Islet precursor cell (in vitro differentiated cells): ENCODE measurements around the gene KCNK10.

Source experiments
- DNase-seq: peaks from one replicate; pipeline ENCODE4 v3.0.0-alpha.2; 2018

Gene KCNK10

GRCh38 chr14:88166616-88167015 lies 156.5 kb downstream of the KCNK10 start:
- DNase-seq: peak; percentile 85

GRCh38 chr14:88164906-88165534 lies 158.0 kb downstream of the KCNK10 start:
- DNase-seq: no peak

- no peak for DNase-seq
Measured at GRCh38 chr14:88163731-88164255, 159.3 kb downstream of the KCNK10 start.

- no peak for DNase-seq
Measured at GRCh38 chr14:88156127-88156526, 166.9 kb downstream of the KCNK10 start.

DNA sequence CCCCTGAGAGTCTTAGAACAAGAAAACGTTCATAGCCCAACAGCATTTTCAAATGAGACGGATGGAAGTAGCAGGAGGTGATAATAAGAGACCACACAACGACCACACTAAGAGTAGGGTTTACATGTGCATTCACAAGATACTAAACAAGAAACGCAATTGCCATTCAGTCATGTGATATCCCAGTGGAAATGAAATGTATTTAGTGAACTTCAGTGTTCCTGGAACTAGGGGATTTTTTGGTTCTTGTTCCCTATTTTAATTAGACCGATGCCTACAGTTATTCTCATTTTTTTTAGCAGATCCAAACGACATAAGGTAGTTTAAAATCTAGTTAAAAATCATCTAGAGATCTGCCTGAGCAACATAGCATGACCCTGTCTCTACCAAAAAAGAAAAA lies 168.1 kb downstream of the KCNK10 start:
- DNase-seq: no peak

GRCh38 chr14:88154321-88154720 lies 168.7 kb downstream of the KCNK10 start:
- no peak for DNase-seq

DNA sequence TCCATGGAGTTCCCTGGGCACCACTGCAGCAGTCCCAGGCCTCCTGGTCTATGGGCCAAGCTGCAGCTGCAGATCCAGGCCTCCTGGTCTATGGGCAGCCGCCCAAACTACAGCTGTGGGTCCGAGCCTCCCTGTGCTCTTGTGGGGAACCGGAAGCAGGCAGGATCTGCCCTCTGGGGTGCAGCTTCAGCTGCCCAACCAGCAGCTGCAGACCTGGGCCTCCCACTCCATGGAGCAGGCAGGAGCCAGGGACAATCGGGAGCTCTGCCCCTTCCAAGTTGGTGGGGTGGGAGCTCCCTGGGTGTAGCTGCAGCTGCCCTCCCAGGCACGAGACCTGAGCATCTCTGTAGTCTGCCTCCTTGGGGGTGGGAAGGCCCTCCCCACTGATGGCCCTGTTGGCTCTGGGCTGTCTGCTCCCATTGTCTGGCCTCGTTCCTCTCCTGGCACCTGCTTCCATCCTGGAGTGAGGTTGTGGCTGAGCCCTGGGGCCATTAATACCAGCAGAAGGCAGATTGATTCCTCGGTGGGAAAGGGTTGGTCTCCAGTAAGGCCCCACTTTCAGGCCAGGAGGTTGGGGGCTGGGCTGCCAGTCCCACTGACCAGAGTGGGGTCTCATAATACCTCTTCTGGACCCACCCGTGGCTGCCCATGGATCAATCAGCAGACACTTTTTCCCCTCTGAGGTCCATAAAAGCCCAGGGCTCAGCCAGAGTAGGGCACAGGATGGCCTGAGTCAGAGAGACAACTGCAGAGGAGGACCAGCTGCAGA lies 176.0 kb downstream of the KCNK10 start:
- DNase-seq: no peak

DNA sequence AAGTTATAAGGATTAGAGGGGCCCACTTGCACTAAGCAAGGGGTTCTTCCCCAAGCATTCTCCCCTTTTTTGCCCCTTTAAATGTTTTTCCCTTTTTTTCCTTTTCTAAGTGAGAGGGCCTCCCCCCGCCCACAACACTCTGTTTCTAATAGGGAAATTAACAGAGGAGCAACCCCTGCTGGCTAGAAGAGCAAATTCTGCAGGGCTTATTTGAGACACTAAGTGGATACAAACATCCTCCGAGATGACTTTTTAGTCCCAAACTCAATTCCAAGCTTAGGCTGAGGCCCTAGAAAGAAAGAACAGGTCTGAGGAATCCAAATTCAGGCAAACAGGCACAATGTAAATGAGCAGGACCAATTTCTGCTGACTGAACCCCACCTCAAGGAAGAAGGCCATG lies 179.3 kb downstream of the KCNK10 start:
- DNase-seq: peak; percentile 17

- DNase-seq: peak; percentile 66
Measured at GRCh38 chr14:88142997-88143396, 180.1 kb downstream of the KCNK10 start.

GRCh38 chr14:88140874-88141273 lies 182.2 kb downstream of the KCNK10 start:
- no peak for DNase-seq

DNA sequence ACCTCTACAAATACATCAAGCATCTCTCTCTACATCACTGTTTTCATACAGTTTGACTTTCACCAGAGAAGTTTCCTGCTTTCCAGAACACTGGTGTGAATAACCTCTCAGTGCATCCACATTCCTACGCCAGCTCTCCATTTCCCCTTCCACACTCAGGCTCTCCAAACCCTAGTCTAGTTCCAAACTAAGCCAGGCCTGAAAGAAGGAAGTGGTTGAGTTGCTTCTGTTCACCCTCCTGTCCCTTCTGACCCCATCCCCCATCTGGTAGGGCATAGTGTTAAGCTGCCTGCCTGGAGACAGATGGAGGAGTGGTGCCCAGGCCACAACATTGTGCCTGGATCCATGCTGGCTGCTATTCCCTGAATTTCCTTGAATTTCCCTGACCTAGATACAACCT lies 185.7 kb downstream of the KCNK10 start:
- DNase-seq: no peak
